ENCODE data around the gene CDK9.

Gene CDK9

DNA sequence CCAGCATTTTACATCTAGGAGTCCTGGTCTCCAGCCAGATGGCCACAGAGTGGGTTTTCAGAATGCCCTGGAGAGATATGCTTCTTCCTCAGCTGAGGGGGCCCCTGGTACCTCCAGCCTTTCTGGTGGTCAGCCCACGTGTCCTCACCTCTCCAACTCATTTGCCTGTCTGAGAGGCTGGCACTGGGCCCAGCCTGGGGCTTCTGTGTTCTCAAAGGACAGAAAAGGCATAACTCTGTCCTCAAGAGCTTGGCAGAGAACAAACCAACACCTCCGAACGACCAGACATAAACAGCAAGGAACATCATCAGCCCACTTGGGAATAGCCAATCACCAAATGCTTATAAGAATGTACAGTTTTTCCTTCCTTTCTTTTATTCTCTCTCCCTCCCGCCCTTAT, 51.5 kb downstream of the CDK9 start:
- H3K4me3 ChIP-seq (ENCODE audit: low read depth, low read length) = no peak overlapping the region
- no peaks in the 10 kb centered on the region for H3K79me2 ChIP-seq
- H3K4me1 ChIP-seq = no peaks in the 10 kb centered on the region
- H3K36me3 ChIP-seq (ENCODE audit: control insufficient read depth, insufficient read depth, low read length) = no peaks in the 10 kb centered on the region
- H3K9ac ChIP-seq = no peak overlapping the region
- no peak overlapping the region for H3K4me2 ChIP-seq (ENCODE audit: low read length)
- no peak overlapping the region for H2AFZ ChIP-seq
- no peaks in the 10 kb centered on the region for H3K27me3 ChIP-seq (ENCODE audit: control insufficient read depth, insufficient read depth, low read length)
- no peak overlapping the region for H3K27ac ChIP-seq
- TF ChIP-seq, protein P1, sequence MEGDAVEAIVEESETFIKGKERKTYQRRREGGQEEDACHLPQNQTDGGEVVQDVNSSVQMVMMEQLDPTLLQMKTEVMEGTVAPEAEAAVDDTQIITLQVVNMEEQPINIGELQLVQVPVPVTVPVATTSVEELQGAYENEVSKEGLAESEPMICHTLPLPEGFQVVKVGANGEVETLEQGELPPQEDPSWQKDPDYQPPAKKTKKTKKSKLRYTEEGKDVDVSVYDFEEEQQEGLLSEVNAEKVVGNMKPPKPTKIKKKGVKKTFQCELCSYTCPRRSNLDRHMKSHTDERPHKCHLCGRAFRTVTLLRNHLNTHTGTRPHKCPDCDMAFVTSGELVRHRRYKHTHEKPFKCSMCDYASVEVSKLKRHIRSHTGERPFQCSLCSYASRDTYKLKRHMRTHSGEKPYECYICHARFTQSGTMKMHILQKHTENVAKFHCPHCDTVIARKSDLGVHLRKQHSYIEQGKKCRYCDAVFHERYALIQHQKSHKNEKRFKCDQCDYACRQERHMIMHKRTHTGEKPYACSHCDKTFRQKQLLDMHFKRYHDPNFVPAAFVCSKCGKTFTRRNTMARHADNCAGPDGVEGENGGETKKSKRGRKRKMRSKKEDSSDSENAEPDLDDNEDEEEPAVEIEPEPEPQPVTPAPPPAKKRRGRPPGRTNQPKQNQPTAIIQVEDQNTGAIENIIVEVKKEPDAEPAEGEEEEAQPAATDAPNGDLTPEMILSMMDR (IDR thresholded peaks at IDR 0.05) = no peak
- no peaks in the 10 kb centered on the region for H3K9me3 ChIP-seq (ENCODE audit: control insufficient read depth, low read length)

DNA sequence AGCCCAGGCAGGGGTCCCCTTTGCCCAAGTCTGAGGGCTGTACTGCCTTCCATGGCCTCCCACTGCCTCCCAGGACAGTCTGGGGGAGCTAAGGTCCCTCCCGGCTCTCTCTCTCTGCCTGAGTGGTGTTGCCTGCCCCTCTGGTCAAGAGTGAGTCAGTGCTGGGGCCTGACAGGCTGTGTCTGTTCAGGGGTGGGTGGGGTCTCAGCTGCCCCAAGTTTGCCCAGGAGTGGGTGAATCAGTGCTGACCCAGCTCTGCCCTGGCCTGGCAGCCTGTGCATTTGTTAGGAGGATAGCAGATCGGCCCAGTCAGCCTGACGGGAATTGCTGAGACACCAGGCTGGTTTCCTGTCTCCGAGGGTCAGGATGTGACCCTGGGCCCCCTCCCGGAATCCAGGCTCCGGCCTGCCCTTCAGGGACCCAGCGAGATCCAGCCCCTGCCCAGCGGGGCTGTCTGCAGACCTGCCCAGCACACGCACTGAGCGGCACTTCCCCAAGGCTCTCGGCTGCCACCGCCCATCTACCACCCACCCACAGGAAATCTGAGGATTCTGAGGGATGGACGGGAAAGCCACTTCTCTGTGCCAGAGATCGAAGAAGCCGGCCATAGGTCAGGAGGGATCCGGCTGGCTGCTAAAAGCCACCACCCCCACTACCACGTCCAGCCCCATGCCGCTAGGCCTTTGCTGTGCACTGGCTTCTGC, 52.7 kb downstream of the CDK9 start:
- Histone ChIP-seq H3K9me3 (ENCODE audit: control insufficient read depth, low read length) (no peaks in the 10 kb centered on the region), H3K9ac (no peak overlapping the region), H3K4me3 (ENCODE audit: low read depth, low read length) (no peak overlapping the region), H2AFZ (no peak overlapping the region), H3K27ac (peak overlapping the region; percentile 65), H3K4me1 (no peaks in the 10 kb centered on the region), H3K36me3 (ENCODE audit: control insufficient read depth, insufficient read depth, low read length) (no peaks in the 10 kb centered on the region), H3K79me2 (no peaks in the 10 kb centered on the region), H3K27me3 (ENCODE audit: control insufficient read depth, insufficient read depth, low read length) (no peaks in the 10 kb centered on the region), H3K4me2 (ENCODE audit: low read length) (no peak overlapping the region)
- TF ChIP-seq, protein P1 (IDR thresholded peaks at IDR 0.05) = no peak
